ENCODE measurements around the gene ABAT.

ABAT gene

DNA sequence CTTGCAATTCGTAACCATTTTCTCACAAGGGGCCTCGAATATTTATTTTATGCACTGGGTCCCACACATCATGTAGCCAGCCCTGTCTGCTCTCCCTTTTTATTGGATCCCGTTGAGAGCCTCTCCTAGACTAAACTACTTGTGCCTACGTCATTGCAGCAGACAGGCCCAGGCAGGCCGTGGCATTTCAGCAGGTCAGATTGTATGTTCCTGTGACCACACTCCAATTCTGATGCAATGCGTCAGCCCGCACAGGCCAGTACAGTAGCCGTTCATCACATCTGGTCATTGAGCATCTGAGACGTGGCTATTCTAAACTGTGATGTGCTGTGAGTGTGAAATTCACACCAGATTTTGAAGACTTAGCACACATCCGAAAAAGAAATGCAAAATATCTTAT lies 42.2 kb downstream of the ABAT start:
- WGBS, 2 experiments: 93 to 94% methylated on average over 10 of the region's 10 CpGs
- Histone ChIP-seq H3K4me3 (ENCODE audit: insufficient read depth, low read depth, low read length) (no peak overlapping the region), H3K9me3 (ENCODE audit: control insufficient read depth, low read length) (no peaks in the 10 kb centered on the region), H3K4me1 (ENCODE audit: control insufficient read depth, insufficient read depth, low read length) (peaks cover 29% of the 10 kb centered on the region), H3K36me3 (ENCODE audit: control insufficient read depth, insufficient read depth, low read length) (no peaks in the 10 kb centered on the region), H3K27ac (ENCODE audit: insufficient read depth, low read depth, low read length, poor library complexity, severe bottlenecking) (no peak overlapping the region), H3K27me3 (ENCODE audit: control insufficient read depth, insufficient read depth, low read length, poor library complexity, severe bottlenecking) (no peaks in the 10 kb centered on the region)

DNA sequence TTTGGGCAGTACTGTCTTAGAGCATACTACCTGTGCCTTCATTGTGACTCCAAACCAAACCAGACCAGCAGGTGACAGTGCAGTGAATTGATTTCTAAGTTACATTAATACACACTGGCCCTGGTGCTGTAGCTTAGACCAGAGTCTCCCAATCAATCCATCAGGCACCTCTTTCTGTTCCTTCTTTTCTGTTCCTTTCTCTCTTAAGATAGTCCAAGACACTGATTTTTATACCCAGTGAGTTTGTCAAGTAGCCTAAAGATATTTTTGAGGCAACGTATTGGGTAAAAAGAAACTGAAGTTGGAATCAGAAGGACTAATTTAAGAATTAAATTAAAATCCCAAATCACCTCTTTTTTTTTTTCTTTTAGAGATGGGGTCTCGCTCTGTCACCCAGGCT lies 43.1 kb downstream of the ABAT start:
- no peaks in the 10 kb centered on the region for H3K36me3 ChIP-seq (ENCODE audit: control insufficient read depth, insufficient read depth, low read length)
- 91 to 93% methylated on average over 1 of the region's 2 CpGs for WGBS, 2 experiments
- no peaks in the 10 kb centered on the region for H3K9me3 ChIP-seq (ENCODE audit: control insufficient read depth, low read length)
- H3K27me3 ChIP-seq (ENCODE audit: control insufficient read depth, insufficient read depth, low read length, poor library complexity, severe bottlenecking): no peaks in the 10 kb centered on the region
- peaks cover 24% of the 10 kb centered on the region for H3K4me1 ChIP-seq (ENCODE audit: control insufficient read depth, insufficient read depth, low read length)
- H3K27ac ChIP-seq (ENCODE audit: insufficient read depth, low read depth, low read length, poor library complexity, severe bottlenecking): no peak overlapping the region
- no peak overlapping the region for H3K4me3 ChIP-seq (ENCODE audit: insufficient read depth, low read depth, low read length)

DNA sequence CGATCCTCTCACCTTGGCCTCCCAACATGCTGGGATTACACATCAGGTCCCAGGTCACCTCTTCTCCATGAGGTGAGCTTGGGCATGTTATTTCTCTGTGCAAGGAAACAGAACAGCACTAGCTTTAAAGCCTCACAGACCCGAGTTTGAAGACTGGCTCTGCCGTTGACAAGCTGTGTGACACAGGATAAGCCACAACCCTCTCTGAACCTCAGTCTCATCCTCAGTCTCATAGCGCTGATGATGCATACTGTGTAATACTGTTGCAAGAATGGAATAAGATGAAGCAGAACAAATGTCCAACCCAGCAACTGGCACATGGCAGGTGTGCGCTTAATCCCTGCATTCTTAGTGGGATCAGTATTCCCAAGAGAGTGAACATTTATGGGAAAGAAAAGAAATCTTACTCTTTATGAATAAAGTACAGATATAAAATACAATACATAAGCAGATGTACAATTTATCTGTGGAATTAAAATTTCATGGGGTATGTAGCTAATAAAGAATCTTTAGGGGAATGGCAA lies 43.5 kb downstream of the ABAT start:
- Histone ChIP-seq H3K4me3 (ENCODE audit: insufficient read depth, low read depth, low read length) (no peak overlapping the region), H3K36me3 (ENCODE audit: control insufficient read depth, insufficient read depth, low read length) (no peaks in the 10 kb centered on the region), H3K4me1 (ENCODE audit: control insufficient read depth, insufficient read depth, low read length) (peaks cover 24% of the 10 kb centered on the region), H3K9me3 (ENCODE audit: control insufficient read depth, low read length) (no peaks in the 10 kb centered on the region), H3K27ac (ENCODE audit: insufficient read depth, low read depth, low read length, poor library complexity, severe bottlenecking) (no peak overlapping the region), H3K27me3 (ENCODE audit: control insufficient read depth, insufficient read depth, low read length, poor library complexity, severe bottlenecking) (no peaks in the 10 kb centered on the region)
- 85 to 95% methylated on average over 5 of the region's 5 CpGs for WGBS, 2 experiments

DNA sequence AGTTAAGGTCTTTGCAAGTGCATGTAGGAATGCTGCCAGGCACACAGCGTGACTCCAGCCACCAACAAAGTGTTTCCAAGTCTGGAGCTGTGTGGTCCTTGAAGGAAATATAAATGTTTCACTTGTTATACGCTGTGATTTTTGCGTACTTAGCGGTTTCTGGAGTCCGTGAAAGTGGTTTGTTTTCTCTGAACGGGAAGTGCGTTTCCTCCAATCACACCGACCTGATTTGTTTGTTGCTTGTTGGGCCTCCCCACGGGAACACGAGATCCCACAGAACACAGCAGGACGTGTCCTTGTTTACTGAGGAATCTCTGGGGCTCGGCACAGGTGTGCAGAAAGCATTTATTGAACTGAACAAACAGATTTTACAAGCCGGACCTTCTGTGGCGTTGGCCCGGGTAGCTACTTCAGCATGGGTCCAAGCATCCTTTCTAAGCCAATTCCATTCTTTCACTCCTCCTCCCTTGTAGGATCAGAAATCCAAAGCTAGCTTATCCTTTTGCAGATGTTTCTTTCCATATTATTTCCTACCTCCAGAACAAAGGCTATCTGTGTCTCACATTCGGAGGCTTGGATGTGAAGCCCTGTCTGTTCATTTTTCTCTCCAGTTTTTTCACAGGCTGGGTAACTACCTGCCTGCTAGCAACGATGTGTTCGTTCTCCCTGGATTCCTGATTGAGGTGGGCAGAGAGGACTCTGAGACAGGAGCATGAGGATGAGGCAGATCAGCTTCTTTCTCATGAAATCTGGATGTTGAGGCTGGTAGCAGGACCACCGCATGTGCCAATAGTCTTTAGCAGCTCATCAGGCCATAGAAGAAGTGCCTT lies 44.6 kb downstream of the ABAT start:
- H3K4me3 ChIP-seq (ENCODE audit: insufficient read depth, low read depth, low read length): no peak overlapping the region
- 90 to 92% methylated on average over 19 of the region's 19 CpGs for WGBS, 2 experiments
- no peaks in the 10 kb centered on the region for H3K9me3 ChIP-seq (ENCODE audit: control insufficient read depth, low read length)
- no peaks in the 10 kb centered on the region for H3K36me3 ChIP-seq (ENCODE audit: control insufficient read depth, insufficient read depth, low read length)
- no peak overlapping the region for H3K27ac ChIP-seq (ENCODE audit: insufficient read depth, low read depth, low read length, poor library complexity, severe bottlenecking)
- H3K27me3 ChIP-seq (ENCODE audit: control insufficient read depth, insufficient read depth, low read length, poor library complexity, severe bottlenecking): no peaks in the 10 kb centered on the region
- peaks cover 14% of the 10 kb centered on the region for H3K4me1 ChIP-seq (ENCODE audit: control insufficient read depth, insufficient read depth, low read length)

DNA sequence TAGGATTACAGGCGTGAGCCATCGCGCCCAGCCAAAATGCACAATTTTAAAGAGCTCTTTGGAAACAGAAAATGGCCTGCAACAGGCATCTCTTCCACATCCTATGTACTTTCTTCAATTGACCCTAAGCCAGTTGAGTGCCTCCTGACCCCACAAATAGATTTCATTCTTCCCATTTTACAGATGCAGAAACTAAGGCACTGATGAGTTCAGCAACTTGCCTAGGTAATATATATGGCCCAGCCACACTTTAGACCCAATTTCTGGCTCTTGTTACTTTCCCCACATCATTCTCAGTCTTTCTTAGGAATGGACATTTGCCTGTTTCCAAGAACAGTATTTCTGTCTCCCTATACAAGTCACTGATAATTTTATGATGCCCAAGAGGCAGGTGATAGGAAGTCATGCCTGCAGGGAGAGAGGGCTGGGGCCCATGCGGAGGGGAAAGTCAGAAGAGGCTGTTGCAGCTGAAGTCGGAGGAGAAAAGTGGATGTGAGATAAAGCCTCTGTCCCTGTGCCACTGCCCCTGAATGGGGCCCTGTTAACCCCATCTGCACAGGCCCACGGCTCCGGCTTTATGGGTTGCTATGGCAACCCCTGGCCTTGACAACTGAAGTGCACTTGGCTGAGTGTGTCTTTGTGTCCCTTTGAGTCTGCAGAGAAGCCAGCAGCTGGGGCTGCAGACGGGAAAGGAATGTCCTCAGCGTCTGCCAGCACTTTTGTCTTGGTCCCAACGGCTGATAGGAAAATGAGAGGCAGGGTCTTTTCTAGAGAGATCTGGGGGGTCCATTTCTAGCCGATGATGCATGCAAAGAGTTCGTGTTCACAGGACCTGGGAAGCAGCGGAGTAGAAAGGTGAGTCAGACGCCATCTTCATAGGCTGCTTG lies 45.9 kb downstream of the ABAT start:
- 51 to 63% methylated on average over 14 of the region's 14 CpGs for WGBS, 2 experiments
- Histone ChIP-seq H3K4me3 (ENCODE audit: insufficient read depth, low read depth, low read length) (no peak overlapping the region), H3K4me1 (ENCODE audit: control insufficient read depth, insufficient read depth, low read length) (peaks cover 9% of the 10 kb centered on the region)

DNA sequence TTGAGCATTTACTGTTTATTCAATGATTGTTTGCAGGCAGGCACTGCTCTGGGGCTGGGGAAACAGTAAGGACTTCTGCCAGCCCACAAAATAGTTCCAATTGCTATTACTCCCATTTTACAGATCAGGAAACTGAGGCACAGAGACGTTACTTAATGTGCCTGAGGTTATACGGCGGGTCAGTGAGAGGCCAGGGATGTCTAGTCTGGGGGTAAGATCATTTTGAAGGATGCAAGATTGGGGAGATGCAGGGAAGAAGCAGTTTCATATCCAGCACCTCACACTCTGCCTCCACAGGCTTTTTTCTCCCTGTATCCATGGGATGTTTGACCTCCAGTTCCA lies 46.5 kb downstream of the ABAT start:
- Histone ChIP-seq H3K4me1 (ENCODE audit: control insufficient read depth, insufficient read depth, low read length) (peaks cover 9% of the 10 kb centered on the region), H3K4me3 (ENCODE audit: insufficient read depth, low read depth, low read length) (no peak overlapping the region), H3K36me3 (ENCODE audit: control insufficient read depth, insufficient read depth, low read length) (no peaks in the 10 kb centered on the region), H3K9me3 (ENCODE audit: control insufficient read depth, low read length) (no peaks in the 10 kb centered on the region), H3K27me3 (ENCODE audit: control insufficient read depth, insufficient read depth, low read length, poor library complexity, severe bottlenecking) (no peaks in the 10 kb centered on the region), H3K27ac (ENCODE audit: insufficient read depth, low read depth, low read length, poor library complexity, severe bottlenecking) (no peak overlapping the region)
- 90 to 94% methylated on average over 3 of the region's 3 CpGs for WGBS, 2 experiments

More for the DNA sequence above, 45.9 kb downstream of the ABAT start:
- Histone ChIP-seq H3K36me3 (ENCODE audit: control insufficient read depth, insufficient read depth, low read length) (no peaks in the 10 kb centered on the region), H3K27ac (ENCODE audit: insufficient read depth, low read depth, low read length, poor library complexity, severe bottlenecking) (peak overlapping the region; percentile 58), H3K9me3 (ENCODE audit: control insufficient read depth, low read length) (no peaks in the 10 kb centered on the region), H3K27me3 (ENCODE audit: control insufficient read depth, insufficient read depth, low read length, poor library complexity, severe bottlenecking) (no peaks in the 10 kb centered on the region)

DNA sequence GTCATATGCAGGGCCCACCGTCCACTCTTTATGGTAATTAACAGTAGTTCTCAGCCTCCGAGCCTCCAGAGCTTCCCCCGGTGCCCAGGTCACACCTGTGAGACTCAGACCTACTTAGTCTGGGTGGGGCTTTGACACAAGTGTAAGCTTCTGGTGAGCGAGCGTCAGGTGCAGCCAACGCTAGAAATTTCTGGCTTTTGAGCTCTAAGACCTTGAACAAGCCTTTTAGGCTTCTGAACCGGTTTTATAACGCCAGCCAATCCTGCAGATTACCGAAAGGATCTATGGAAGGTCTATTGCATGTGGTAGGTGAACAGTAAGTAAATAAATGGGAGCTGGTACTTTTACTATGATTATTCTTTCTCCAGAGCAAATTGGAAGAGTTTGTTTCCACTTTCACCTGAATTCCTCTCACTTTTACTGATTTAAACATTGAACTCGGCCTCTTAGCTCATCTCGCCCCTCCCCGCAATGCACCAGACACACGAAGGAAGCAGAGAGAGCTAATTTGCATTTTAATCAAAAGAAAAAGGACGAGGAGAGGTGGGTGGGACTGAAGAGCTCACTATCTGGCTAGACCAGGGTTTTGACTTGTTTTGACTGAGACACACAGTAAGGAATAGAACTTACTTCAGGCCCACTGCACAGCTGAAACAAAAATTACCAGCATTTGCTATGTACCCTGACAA lies 47.1 kb downstream of the ABAT start:
- H3K4me1 ChIP-seq (ENCODE audit: control insufficient read depth, insufficient read depth, low read length): peaks cover 9% of the 10 kb centered on the region
- 58 to 63% methylated on average over 14 of the region's 14 CpGs for WGBS, 2 experiments
- H3K27ac ChIP-seq (ENCODE audit: insufficient read depth, low read depth, low read length, poor library complexity, severe bottlenecking): no peak overlapping the region

DNA sequence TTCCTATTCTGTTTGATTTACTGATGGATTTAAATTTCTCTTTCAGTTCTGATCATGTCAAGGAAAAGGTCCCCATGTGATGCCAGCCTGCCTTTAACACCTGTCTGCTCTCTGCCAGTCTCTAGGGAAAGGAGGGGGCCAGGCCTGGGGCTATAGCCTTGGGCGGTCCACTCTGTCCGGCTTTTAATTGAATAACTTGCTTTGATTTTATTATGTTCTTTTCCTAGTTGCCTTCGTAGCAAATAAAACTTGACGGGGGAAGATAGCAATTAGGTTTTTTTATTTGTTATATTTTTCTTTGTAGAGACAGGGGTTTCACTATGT lies 47.6 kb downstream of the ABAT start:
- WGBS, 2 experiments: 90 to 94% methylated on average over 4 of the region's 4 CpGs
- no peak overlapping the region for H3K4me3 ChIP-seq (ENCODE audit: insufficient read depth, low read depth, low read length)
- no peaks in the 10 kb centered on the region for H3K9me3 ChIP-seq (ENCODE audit: control insufficient read depth, low read length)
- no peaks in the 10 kb centered on the region for H3K27me3 ChIP-seq (ENCODE audit: control insufficient read depth, insufficient read depth, low read length, poor library complexity, severe bottlenecking)
- H3K27ac ChIP-seq (ENCODE audit: insufficient read depth, low read depth, low read length, poor library complexity, severe bottlenecking): no peak overlapping the region
- H3K4me1 ChIP-seq (ENCODE audit: control insufficient read depth, insufficient read depth, low read length): peaks cover 9% of the 10 kb centered on the region
- no peaks in the 10 kb centered on the region for H3K36me3 ChIP-seq (ENCODE audit: control insufficient read depth, insufficient read depth, low read length)

More for the DNA sequence above, 47.1 kb downstream of the ABAT start:
- Histone ChIP-seq H3K36me3 (ENCODE audit: control insufficient read depth, insufficient read depth, low read length) (no peaks in the 10 kb centered on the region), H3K4me3 (ENCODE audit: insufficient read depth, low read depth, low read length) (no peak overlapping the region), H3K9me3 (ENCODE audit: control insufficient read depth, low read length) (no peaks in the 10 kb centered on the region), H3K27me3 (ENCODE audit: control insufficient read depth, insufficient read depth, low read length, poor library complexity, severe bottlenecking) (no peaks in the 10 kb centered on the region)

DNA sequence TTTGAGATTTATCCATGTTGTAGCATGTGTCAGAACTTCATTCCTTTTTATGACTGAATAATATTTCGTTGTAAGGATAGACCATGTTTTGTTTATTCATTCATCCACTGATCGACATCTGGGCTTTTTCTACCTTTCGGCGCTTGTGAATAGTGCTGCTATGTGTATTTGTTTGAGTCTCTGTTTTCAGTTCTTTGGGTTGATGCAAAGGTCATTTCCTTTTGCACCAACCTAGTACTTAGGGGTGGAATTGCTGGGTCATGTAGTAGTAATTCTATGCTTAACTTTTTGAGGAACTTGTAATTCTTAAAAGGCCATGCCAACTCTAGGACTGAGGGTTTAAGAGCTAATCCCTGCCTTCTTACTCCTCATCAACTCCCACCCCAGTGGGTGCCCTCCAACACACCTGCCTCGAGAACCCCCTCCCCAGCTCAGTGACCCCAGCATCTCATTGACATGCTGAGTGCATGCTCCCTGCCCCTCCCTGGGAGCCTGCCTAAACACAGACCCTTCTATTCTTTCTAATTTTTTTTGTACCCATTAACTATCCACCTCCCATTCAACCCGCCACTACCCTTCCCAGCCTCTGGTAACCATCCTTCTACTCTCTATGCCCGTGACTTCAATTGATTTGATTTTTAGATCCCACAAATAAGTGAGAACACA lies 51.2 kb downstream of the ABAT start:
- WGBS, 2 experiments: 90 to 92% methylated on average over 6 of the region's 7 CpGs
- H3K27ac ChIP-seq (ENCODE audit: insufficient read depth, low read depth, low read length, poor library complexity, severe bottlenecking): no peak overlapping the region
- no peaks in the 10 kb centered on the region for H3K36me3 ChIP-seq (ENCODE audit: control insufficient read depth, insufficient read depth, low read length)
- H3K27me3 ChIP-seq (ENCODE audit: control insufficient read depth, insufficient read depth, low read length, poor library complexity, severe bottlenecking): no peaks in the 10 kb centered on the region
- H3K4me1 ChIP-seq (ENCODE audit: control insufficient read depth, insufficient read depth, low read length): peaks cover 2% of the 10 kb centered on the region
- H3K4me3 ChIP-seq (ENCODE audit: insufficient read depth, low read depth, low read length): no peak overlapping the region
- H3K9me3 ChIP-seq (ENCODE audit: control insufficient read depth, low read length): no peaks in the 10 kb centered on the region

All from ectodermal cell (in vitro differentiated cells).